ENCODE measurements around the gene SEMA4D.

- TF ChIP-seq CREB1 (IDR thresholded peaks at IDR 0.05; ENCODE audit: low read depth) (no peak), YY1 (IDR thresholded peaks at IDR 0.05; ENCODE audit: low read depth) (no peak), TCF12 (IDR thresholded peaks at IDR 0.05; ENCODE audit: low read depth) (no peak)
Measured at GRCh38 chr9:89471390-89471789, 26.5 kb downstream of the SEMA4D start.

Measured in Ishikawa (cell line).